ENCODE data around the gene SEC14L1.
A peak's percentile ranks its signal among the peaks of the same experiment; 100 is the strongest.

DNA sequence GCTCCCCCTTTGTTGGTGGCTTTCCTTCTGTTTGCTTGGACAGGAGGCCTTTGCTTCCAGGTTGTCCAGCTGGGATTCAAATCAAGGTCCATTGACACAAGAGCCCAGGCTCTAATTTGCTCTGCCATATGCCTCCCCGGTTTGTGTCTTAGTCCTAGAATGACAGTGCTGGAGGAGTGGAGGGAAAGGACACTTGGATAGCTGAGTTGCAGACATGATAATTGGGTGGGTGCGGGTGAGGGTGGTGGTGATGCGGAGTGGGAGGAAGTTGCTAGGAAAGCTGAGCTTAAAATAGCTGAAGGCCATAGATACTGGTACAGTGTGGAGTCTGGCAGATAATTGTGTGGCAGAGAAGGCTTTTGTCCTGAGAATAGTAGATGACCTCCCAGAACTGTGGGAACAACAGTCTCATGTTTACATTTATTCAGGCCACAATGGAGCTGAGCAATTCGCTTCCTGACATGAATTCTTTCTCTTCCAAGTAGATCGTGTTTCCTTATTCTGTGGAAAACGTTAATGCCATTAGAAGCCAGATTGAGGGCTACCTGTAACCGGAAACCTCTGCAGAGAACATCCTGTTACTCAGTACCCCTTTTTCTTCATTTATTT, 23.8 kb downstream of the SEC14L1 start:
- TF ChIP-seq CTCF (IDR thresholded peaks at IDR 0.05) (no peak), POLR2AphosphoS5 (IDR thresholded peaks at IDR 0.05; ENCODE audit: low read depth, low read length) (0 out of 2 replicates have a peak, but pooled peaks have one; percentile 19), SIN3A (IDR thresholded peaks at IDR 0.05; ENCODE audit: borderline replicate concordance, insufficient read depth, low read depth, low read length) (no peak), TCF7L2 (IDR thresholded peaks at IDR 0.05; ENCODE audit: low read depth, low read length) (no peak)
- TF ChIP-seq, protein P1, sequence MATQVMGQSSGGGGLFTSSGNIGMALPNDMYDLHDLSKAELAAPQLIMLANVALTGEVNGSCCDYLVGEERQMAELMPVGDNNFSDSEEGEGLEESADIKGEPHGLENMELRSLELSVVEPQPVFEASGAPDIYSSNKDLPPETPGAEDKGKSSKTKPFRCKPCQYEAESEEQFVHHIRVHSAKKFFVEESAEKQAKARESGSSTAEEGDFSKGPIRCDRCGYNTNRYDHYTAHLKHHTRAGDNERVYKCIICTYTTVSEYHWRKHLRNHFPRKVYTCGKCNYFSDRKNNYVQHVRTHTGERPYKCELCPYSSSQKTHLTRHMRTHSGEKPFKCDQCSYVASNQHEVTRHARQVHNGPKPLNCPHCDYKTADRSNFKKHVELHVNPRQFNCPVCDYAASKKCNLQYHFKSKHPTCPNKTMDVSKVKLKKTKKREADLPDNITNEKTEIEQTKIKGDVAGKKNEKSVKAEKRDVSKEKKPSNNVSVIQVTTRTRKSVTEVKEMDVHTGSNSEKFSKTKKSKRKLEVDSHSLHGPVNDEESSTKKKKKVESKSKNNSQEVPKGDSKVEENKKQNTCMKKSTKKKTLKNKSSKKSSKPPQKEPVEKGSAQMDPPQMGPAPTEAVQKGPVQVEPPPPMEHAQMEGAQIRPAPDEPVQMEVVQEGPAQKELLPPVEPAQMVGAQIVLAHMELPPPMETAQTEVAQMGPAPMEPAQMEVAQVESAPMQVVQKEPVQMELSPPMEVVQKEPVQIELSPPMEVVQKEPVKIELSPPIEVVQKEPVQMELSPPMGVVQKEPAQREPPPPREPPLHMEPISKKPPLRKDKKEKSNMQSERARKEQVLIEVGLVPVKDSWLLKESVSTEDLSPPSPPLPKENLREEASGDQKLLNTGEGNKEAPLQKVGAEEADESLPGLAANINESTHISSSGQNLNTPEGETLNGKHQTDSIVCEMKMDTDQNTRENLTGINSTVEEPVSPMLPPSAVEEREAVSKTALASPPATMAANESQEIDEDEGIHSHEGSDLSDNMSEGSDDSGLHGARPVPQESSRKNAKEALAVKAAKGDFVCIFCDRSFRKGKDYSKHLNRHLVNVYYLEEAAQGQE (IDR thresholded peaks at IDR 0.05; ENCODE audit: insufficient read depth in 1 of 2, low read depth in 2 of 2, low read length in 1 of 2), result no peak
